A549 treated with CpdA at 1 μM for 4 hours (cell line): ENCODE results near the gene KRTAP4-12. TPM values are rescaled to one million over a fixed set of nuclear protein-coding genes. Genes with fewer than 3 reads are reported as not detected.

Source experiments
- total RNA-seq: library from RNA; stranded (reverse); fragments of 200-300 nt; extraction: Qiagen RNA extraction; gene quantifications from 5 replicates; pipeline ENCODE4 v1.2.3, GENCODE V29; 2022; ENCODE audit warnings: low read depth

KRTAP4-12 gene
- total RNA-seq, result not detected in 5 replicates

GRCh38 chr17:41123991-41124371 lies at the start of gene KRTAP4-12:
KRTAP4-12 (minus strand) TSS chr17:41124182; CDS start chr17:41124122, 60 bp downstream.

GRCh38 chr17:41168121-41168520 lies 44.1 kb upstream of the KRTAP4-12 start, which contains the start of gene KRTAP4-3:
KRTAP4-3 (minus strand) TSS chr17:41168221; CDS start chr17:41168172, 49 bp downstream.

DNA sequence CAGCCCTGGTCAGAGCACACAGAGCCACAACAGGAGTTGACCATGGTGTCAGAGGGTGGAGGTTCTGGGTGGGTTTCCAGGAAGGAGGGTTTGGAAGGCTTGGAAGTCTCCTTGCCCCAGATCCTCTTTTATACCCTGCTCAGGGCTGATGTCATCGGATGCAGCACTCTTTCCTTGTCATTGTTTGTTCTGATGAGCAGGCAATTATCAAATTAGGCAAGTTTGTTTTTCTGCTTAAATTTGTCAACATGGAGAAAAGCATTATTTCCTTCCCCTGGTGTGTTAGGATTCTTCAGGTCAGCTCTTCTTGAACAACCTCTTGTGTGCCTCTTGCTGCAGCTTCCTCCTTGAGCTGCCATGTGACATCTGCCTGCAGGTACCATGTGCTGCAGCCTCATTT lies 36.7 kb upstream of the KRTAP4-12 start, which contains the start of gene KRTAP4-4:
TSS of gene KRTAP4-4 (minus strand) at position 101 of the 400 bp plus-strand sequence. CDS start at position 44, 57 bp downstream.

DNA sequence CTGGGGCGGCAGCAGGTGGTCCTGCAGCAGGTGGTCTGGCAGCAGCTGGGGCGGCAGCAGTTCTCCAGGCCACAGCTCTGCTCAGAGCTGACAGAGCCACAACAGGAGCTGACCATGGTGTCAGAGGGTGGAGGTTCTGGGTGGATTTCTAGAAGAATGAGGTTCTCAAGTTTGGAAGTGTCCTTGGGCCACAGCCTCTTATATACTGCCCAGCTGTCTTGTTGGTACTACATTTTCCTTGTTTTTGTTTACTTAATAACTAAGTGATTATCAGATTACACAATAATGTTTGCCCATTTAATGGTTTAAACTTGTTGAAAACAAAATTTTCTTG lies 25.6 kb upstream of the KRTAP4-12 start, which contains the start of gene KRTAP4-5:
TSS of gene KRTAP4-5 (minus strand) at position 174 of the 334 bp plus-strand sequence. CDS start at position 116, 58 bp downstream.

GRCh38 chr17:41140360-41141131 lies 16.6 kb upstream of the KRTAP4-12 start, which contains the start of gene KRTAP4-6:
KRTAP4-6 (minus strand) TSS chr17:41140544; CDS start chr17:41140487, 57 bp downstream.

GRCh38 chr17:41117846-41118386 lies 6.1 kb downstream of the KRTAP4-12 start, which contains the start of gene KRTAP4-11:
KRTAP4-11 (minus strand) TSS chr17:41118373; CDS start chr17:41118315, 58 bp downstream.

DNA sequence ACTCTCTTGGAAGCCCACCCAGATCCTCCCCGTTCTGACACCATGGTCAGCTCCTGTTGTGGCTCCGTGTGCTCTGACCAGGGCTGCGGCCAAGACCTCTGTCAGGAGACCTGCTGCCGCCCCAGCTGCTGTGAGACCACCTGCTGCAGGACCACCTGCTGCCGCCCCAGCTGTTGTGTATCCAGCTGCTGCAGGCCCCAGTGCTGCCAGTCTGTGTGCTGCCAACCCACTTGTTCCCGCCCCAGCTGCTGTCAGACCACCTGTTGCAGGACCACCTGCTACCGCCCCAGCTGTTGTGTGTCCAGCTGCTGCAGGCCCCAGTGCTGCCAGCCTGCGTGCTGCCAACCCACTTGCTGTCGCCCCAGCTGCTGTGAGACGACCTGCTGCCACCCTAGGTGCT lies 18.6 kb downstream of the KRTAP4-12 start, which contains the start of gene KRTAP4-9:
TSS of gene KRTAP4-9 (plus strand) at position 43 of the 400 bp plus-strand sequence. CDS start at position 43, 0 bp downstream.

DNA sequence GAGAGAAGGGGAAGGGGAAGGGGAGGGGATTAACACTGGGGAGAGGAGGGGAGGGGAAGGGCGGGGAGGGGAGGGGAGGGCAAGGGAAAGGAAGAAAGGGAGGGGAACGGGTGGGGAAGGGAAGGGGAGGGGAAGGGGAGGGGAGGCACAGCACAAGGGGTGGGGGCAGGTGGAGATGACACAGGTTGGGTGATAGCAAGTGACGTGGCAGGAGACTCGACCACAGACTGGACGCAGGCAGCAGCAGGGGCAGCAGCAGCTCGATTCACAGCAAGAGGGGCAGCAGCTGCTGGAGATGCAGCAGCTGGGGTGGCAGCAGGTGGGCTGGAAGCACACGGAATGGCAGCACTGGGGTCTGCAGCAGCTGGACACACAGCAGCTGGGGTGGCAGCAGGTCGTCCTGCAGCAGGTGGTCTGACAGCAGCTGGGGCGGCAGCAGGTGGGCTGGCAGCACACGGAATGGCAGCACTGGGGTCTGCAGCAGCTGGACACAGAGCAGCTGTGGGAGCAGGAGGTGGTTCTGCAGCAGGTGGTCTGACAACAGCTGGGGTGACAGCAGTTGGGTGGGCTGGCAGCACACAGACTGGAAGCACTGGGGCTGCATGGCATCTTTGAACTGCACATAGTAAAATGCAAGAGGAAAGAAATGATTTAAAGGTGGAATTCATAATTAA lies 22.3 kb downstream of the KRTAP4-12 start, which contains the start of gene KRTAP4-16:
TSS of gene KRTAP4-16 (minus strand) at position 624 of the 674 bp plus-strand sequence. CDS start at position 624, 0 bp downstream.

GRCh38 chr17:41098042-41098441 lies 25.9 kb downstream of the KRTAP4-12 start, which contains the start of gene KRTAP4-8:
KRTAP4-8 (minus strand) TSS chr17:41098142; CDS start chr17:41098084, 58 bp downstream.

GRCh38 chr17:41084100-41084856 lies 39.7 kb downstream of the KRTAP4-12 start, which contains the start of gene KRTAP4-7:
KRTAP4-7 (plus strand) TSS chr17:41084150; CDS start chr17:41084207, 57 bp downstream.

Other genes starting within 250 kb of the KRTAP4-12 start
- gene KRT20, start 238.9 kb downstream of the KRTAP4-12 start, total RNA-seq, result 0.17 to 0.52 TPM (median 0.26 TPM) in 5 replicates
- 0.08 TPM in 1 of 5 replicates, not detected in the others for gene KRT23, start 186.5 kb downstream of the KRTAP4-12 start, total RNA-seq
- gene KRT39, start 157.2 kb downstream of the KRTAP4-12 start, total RNA-seq, result not detected in 5 replicates
- not detected in 5 replicates for gene KRT40, start 139.9 kb downstream of the KRTAP4-12 start, total RNA-seq
- not detected in 5 replicates for gene KRTAP3-3, start 130.0 kb downstream of the KRTAP4-12 start, total RNA-seq
- 0.16 to 0.35 TPM (median 0.30 TPM) in 3 of 5 replicates, not detected in the others for gene KRTAP3-2, start 124.3 kb downstream of the KRTAP4-12 start, total RNA-seq
- gene KRTAP3-1, start 115.1 kb downstream of the KRTAP4-12 start, total RNA-seq, result not detected in 5 replicates
- gene KRTAP1-5, start 97.0 kb downstream of the KRTAP4-12 start, total RNA-seq, result 0.12 TPM in 1 of 5 replicates, not detected in the others
- not detected in 5 replicates for gene KRTAP1-4, start 94.0 kb downstream of the KRTAP4-12 start, total RNA-seq
- gene KRTAP1-3, start 89.3 kb downstream of the KRTAP4-12 start, total RNA-seq, result not detected in 5 replicates
- gene KRTAP1-1, start 82.7 kb downstream of the KRTAP4-12 start, total RNA-seq, result not detected in 5 replicates
- not detected in 5 replicates for gene KRTAP2-1, start 76.9 kb downstream of the KRTAP4-12 start, total RNA-seq
- not detected in 5 replicates for gene KRTAP2-2, start 69.0 kb downstream of the KRTAP4-12 start, total RNA-seq
- 0.08 TPM in 1 of 5 replicates, not detected in the others for gene KRTAP2-3, start 64.1 kb downstream of the KRTAP4-12 start, total RNA-seq
- not detected in 5 replicates for gene KRTAP2-4, start 58.3 kb downstream of the KRTAP4-12 start, total RNA-seq
- gene KRTAP4-7, start 40.0 kb downstream of the KRTAP4-12 start, total RNA-seq, result not detected in 5 replicates
- 0.05 to 0.12 TPM in 2 of 5 replicates, not detected in the others for gene KRTAP4-8, start 26.0 kb downstream of the KRTAP4-12 start, total RNA-seq
- not detected in 5 replicates for gene KRTAP4-16, start 22.0 kb downstream of the KRTAP4-12 start, total RNA-seq
- gene KRTAP4-9, start 18.8 kb downstream of the KRTAP4-12 start, total RNA-seq, result not detected in 5 replicates
- gene KRTAP4-11, start 5.8 kb downstream of the KRTAP4-12 start, total RNA-seq, result not detected in 5 replicates
- not detected in 5 replicates for gene KRTAP4-6, start 16.4 kb upstream of the KRTAP4-12 start, total RNA-seq
- not detected in 5 replicates for gene KRTAP4-5, start 25.6 kb upstream of the KRTAP4-12 start, total RNA-seq
- gene KRTAP4-4, start 36.6 kb upstream of the KRTAP4-12 start, total RNA-seq, result not detected in 5 replicates
- not detected in 5 replicates for gene KRTAP4-3, start 44.0 kb upstream of the KRTAP4-12 start, total RNA-seq
- not detected in 5 replicates for gene KRTAP4-2, start 54.0 kb upstream of the KRTAP4-12 start, total RNA-seq
- 0.07 to 0.56 TPM (median 0.26 TPM) in 4 of 5 replicates, not detected in the other for gene KRTAP4-1, start 60.7 kb upstream of the KRTAP4-12 start, total RNA-seq
- gene KRTAP9-1, start 65.7 kb upstream of the KRTAP4-12 start, total RNA-seq, result not detected in 5 replicates
- gene KRTAP9-2, start 102.5 kb upstream of the KRTAP4-12 start, total RNA-seq, result not detected in 5 replicates
- not detected in 5 replicates for gene KRTAP9-3, start 108.3 kb upstream of the KRTAP4-12 start, total RNA-seq
- not detected in 5 replicates for gene KRTAP9-8, start 113.8 kb upstream of the KRTAP4-12 start, total RNA-seq
- gene KRTAP9-4, start 125.5 kb upstream of the KRTAP4-12 start, total RNA-seq, result not detected in 5 replicates
- gene KRTAP9-9, start 131.2 kb upstream of the KRTAP4-12 start, total RNA-seq, result not detected in 5 replicates
- not detected in 5 replicates for gene KRTAP9-6, start 141.2 kb upstream of the KRTAP4-12 start, total RNA-seq
- not detected in 5 replicates for gene KRTAP9-7, start 151.5 kb upstream of the KRTAP4-12 start, total RNA-seq
- not detected in 5 replicates for gene KRTAP29-1, start 178.7 kb upstream of the KRTAP4-12 start, total RNA-seq
- not detected in 5 replicates for gene KRTAP16-1, start 185.1 kb upstream of the KRTAP4-12 start, total RNA-seq
- not detected in 5 replicates for gene KRTAP17-1, start 191.5 kb upstream of the KRTAP4-12 start, total RNA-seq
- gene KRT33A, start 226.6 kb upstream of the KRTAP4-12 start, total RNA-seq, result not detected in 5 replicates
- gene KRT33B, start 245.6 kb upstream of the KRTAP4-12 start, total RNA-seq, result 0.05 to 0.13 TPM (median 0.10 TPM) in 3 of 5 replicates, not detected in the others